IPS-NIHi7 (cell line): ENCODE results near the gene RRAGC.
"Not testable (repeated sequence)": the region's sequence is repeated elsewhere in the genome, so short reads cannot be mapped to it uniquely, and the experiment has no call there.

Experiments
- DNase-seq: peaks from one replicate; pipeline ENCODE4 v3.0.0; 2012; ENCODE audit warnings: mixed read lengths; ENCODE audit errors: extremely low spot score

The RRAGC gene

GRCh38 chr1:38858833-38859560 lies 575 bp downstream of the RRAGC start:
- DNase-seq = peak; percentile 18

GRCh38 chr1:38852780-38853179 lies 6.8 kb downstream of the RRAGC start:
- no peak for DNase-seq

GRCh38 chr1:38848071-38848470 lies 11.5 kb downstream of the RRAGC start:
- DNase-seq = no peak

- DNase-seq = no peak
Measured at GRCh38 chr1:38846210-38846609, 13.4 kb downstream of the RRAGC start.

GRCh38 chr1:38845088-38845487 lies 14.5 kb downstream of the RRAGC start:
- not testable (repeated sequence) for DNase-seq

- DNase-seq = no peak
Measured at GRCh38 chr1:38840281-38840680, 19.3 kb downstream of the RRAGC start.

- DNase-seq = no peak
Measured at GRCh38 chr1:38839363-38839762, 20.2 kb downstream of the RRAGC start.

GRCh38 chr1:38836316-38836715 lies 23.3 kb downstream of the RRAGC start:
- DNase-seq = not testable (repeated sequence)

- peak; percentile 80 for DNase-seq
Measured at GRCh38 chr1:38834937-38835827, 24.4 kb downstream of the RRAGC start.

- no peak for DNase-seq
Measured at GRCh38 chr1:38834221-38834782, 25.3 kb downstream of the RRAGC start.

GRCh38 chr1:38833146-38833545 lies 26.4 kb downstream of the RRAGC start:
- DNase-seq = no peak

- DNase-seq = no peak
Measured at GRCh38 chr1:38832370-38832734, 27.2 kb downstream of the RRAGC start.

- no peak for DNase-seq
Measured at GRCh38 chr1:38831731-38832369, 27.7 kb downstream of the RRAGC start.

GRCh38 chr1:38829368-38829767 lies 30.2 kb downstream of the RRAGC start:
- no peak for DNase-seq

- no peak for DNase-seq
Measured at GRCh38 chr1:38827318-38827717, 32.3 kb downstream of the RRAGC start.

- no peak for DNase-seq
Measured at GRCh38 chr1:38826886-38827285, 32.7 kb downstream of the RRAGC start.

- no peak for DNase-seq
Measured at GRCh38 chr1:38826262-38826661, 33.3 kb downstream of the RRAGC start.

GRCh38 chr1:38820860-38821259 lies 38.7 kb downstream of the RRAGC start:
- no peak for DNase-seq

- no peak for DNase-seq
Measured at GRCh38 chr1:38819516-38819915, 40.1 kb downstream of the RRAGC start.

- DNase-seq = peak; percentile 33
Measured at GRCh38 chr1:38819040-38819439, 40.5 kb downstream of the RRAGC start.

- peak; percentile 88 for DNase-seq
Measured at GRCh38 chr1:38818175-38818976, 41.2 kb downstream of the RRAGC start.
